Germinal center (tissue), 1 donor: Measurements from ENCODE around the gene PRKG1.

ENCODE experiments used
- DNase-seq: peaks from one replicate; pipeline ENCODE4 v3.0.0; 2012; ENCODE audit warnings: mixed read lengths, low spot score

The PRKG1 gene

GRCh38 chr10:52316001-52316400 is 1241.7 kb downstream of the PRKG1 start:
- DNase-seq: no peak

- no peak for DNase-seq
These were observed 1242.2 kb downstream of the PRKG1 start for GRCh38 chr10:52316500-52316899.

- DNase-seq: no peak
These were observed 1243.9 kb downstream of the PRKG1 start for GRCh38 chr10:52318136-52318701.

- no peak for DNase-seq
These were observed 1244.7 kb downstream of the PRKG1 start for GRCh38 chr10:52318822-52319464.

GRCh38 chr10:52319926-52320325 is 1245.6 kb downstream of the PRKG1 start:
- DNase-seq: no peak

- no peak for DNase-seq
These were observed 1248.0 kb downstream of the PRKG1 start for GRCh38 chr10:52322323-52322722.

- DNase-seq: no peak
These were observed 1248.6 kb downstream of the PRKG1 start for GRCh38 chr10:52322936-52323335.

GRCh38 chr10:52326382-52326781 is 1252.1 kb downstream of the PRKG1 start:
- DNase-seq: no peak

- DNase-seq: no peak
These were observed 1257.5 kb downstream of the PRKG1 start for GRCh38 chr10:52331638-52332364.

GRCh38 chr10:52332815-52333214 is 1258.5 kb downstream of the PRKG1 start:
- DNase-seq: no peak

GRCh38 chr10:52334595-52334994 is 1260.3 kb downstream of the PRKG1 start:
- DNase-seq: no peak

- no peak for DNase-seq
These were observed 1261.4 kb downstream of the PRKG1 start for GRCh38 chr10:52335665-52336064.

- no peak for DNase-seq
These were observed 1262.9 kb downstream of the PRKG1 start for GRCh38 chr10:52337225-52337624.

GRCh38 chr10:52343439-52343838 is 1269.2 kb downstream of the PRKG1 start:
- DNase-seq: no peak

GRCh38 chr10:52346394-52347326 is 1272.4 kb downstream of the PRKG1 start:
- no peak for DNase-seq

GRCh38 chr10:52347327-52347667 is 1273.0 kb downstream of the PRKG1 start:
- no peak for DNase-seq
